Measurements from ENCODE around the gene ATP4B. TPM values are rescaled to one million over a fixed set of nuclear protein-coding genes. Genes with fewer than 3 reads are reported as not detected.

ATP4B gene
- total RNA-seq, 2 experiments from 2014 or later: not detected

DNA sequence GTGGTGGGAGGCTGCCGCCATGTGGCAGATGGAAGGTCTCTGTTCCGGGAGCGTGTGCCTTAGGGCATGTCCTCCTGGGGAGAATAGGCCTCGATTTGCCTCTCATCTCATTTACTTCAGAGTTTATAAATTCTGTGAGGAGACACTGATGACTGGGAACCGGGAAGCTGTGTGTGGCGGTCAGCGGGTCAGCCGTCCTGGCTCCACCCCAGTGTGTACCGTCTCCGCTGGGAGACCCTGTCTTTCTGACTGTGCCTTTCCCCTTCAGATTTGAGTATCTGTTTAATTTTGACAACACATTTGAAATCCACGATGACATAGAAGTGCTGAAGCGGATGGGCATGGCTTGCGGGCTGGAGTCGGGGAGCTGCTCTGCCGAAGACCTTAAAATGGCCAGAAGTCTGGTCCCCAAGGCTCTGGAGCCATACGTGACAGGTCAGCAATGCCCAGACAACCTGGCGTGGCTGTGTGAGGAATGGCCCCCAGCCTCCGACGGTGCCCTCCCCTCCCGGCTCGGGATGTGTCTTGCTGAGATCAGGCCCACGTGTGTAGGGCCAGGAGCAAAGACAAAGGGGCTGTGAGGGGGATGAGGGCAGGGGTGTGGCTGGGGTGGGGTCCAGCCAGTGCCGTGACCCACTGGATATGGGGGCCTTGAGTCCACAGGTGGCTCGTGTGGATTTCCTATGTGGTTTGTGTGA is 21.6 kb downstream of the ATP4B start:
- Histone ChIP-seq H2AFZ (ENCODE audit: low read length) (no peak overlapping the region), H3K36me3 (ENCODE audit: insufficient read depth, low read length) (peaks cover 82% of the 10 kb centered on the region), H3K79me2 (ENCODE audit: insufficient read depth, low read depth, low read length) (no peaks in the 10 kb centered on the region), H4K20me1 (ENCODE audit: insufficient read depth, low read length) (no peaks in the 10 kb centered on the region), H3K4me3 (ENCODE audit: low read depth, low read length, poor library complexity, severe bottlenecking) (no peak overlapping the region), H3K4me2 (ENCODE audit: low read length) (no peak overlapping the region), H3K27ac (ENCODE audit: low read depth, low read length, poor library complexity, severe bottlenecking) (no peak overlapping the region), H3K4me1 (ENCODE audit: insufficient read depth, low read length, poor library complexity, severe bottlenecking) (no peaks in the 10 kb centered on the region), H3K9me2 (ENCODE audit: insufficient read depth, low read length) (no peaks in the 10 kb centered on the region), H3K9me3 (ENCODE audit: low read length) (no peaks in the 10 kb centered on the region)
- BruUV-seq (replicated peaks): no TSS peak
- intact Hi-C loops (cut with micrococcal nuclease; ENCODE audit: unreplicated experiment): no loop called here
- no peak for DNase-seq (ENCODE audit: low spot score)
- CTCF ChIA-PET (ENCODE audit: unreplicated experiment): no interaction called here
- POLR2A ChIA-PET: no interaction called here
- no peak for TF ChIP-seq CTCF (conservative IDR thresholded peaks at IDR 0.05; ENCODE audit: low read length)
- TF ChIP-seq EZH2phosphoT487 (IDR thresholded peaks at IDR 0.05; ENCODE audit: borderline replicate concordance, low read depth, low read length): no peak

DNA sequence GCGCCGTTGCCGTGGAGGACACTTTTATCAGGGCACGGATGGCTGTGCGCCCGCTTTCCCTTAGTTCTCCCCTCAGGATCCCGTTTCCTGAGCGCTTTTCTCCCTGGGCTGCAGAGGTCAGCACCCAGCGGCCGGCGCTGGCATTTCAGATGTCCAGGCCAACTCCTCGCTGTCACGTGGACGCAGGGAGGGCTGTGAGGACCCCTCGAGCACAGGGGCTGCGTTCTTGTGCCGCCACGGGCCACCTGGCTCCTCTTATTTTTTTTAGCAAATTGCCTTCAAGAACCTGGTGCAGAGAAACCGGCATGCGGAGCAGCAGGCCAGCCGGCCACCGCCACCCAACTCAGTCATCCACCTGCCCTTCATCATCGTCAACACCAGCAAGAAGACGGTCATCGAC is 22.3 kb downstream of the ATP4B start:
- Histone ChIP-seq H3K9me2 (ENCODE audit: insufficient read depth, low read length) (no peaks in the 10 kb centered on the region), H3K9me3 (ENCODE audit: low read length) (no peaks in the 10 kb centered on the region), H2AFZ (ENCODE audit: low read length) (no peak overlapping the region), H4K20me1 (ENCODE audit: insufficient read depth, low read length) (no peaks in the 10 kb centered on the region), H3K79me2 (ENCODE audit: insufficient read depth, low read depth, low read length) (no peaks in the 10 kb centered on the region), H3K4me2 (ENCODE audit: low read length) (no peak overlapping the region), H3K36me3 (ENCODE audit: insufficient read depth, low read length) (peaks cover 86% of the 10 kb centered on the region), H3K27ac (ENCODE audit: low read depth, low read length, poor library complexity, severe bottlenecking) (no peak overlapping the region), H3K4me1 (ENCODE audit: insufficient read depth, low read length, poor library complexity, severe bottlenecking) (no peaks in the 10 kb centered on the region), H3K4me3 (ENCODE audit: low read depth, low read length, poor library complexity, severe bottlenecking) (no peak overlapping the region)
- ChIA-PET POLR2A (no interaction called here), CTCF (ENCODE audit: unreplicated experiment) (no interaction called here)
- DNase-seq (ENCODE audit: low spot score): no peak
- BruUV-seq (replicated peaks): no TSS peak
- TF ChIP-seq EZH2phosphoT487 (IDR thresholded peaks at IDR 0.05; ENCODE audit: borderline replicate concordance, low read depth, low read length) (no peak), CTCF (conservative IDR thresholded peaks at IDR 0.05; ENCODE audit: low read length) (no peak)
- intact Hi-C loops (cut with micrococcal nuclease; ENCODE audit: unreplicated experiment): no loop called here

GRCh38 chr13:113635048-113635420 is 23.0 kb downstream of the ATP4B start:
- TF ChIP-seq EZH2phosphoT487 (IDR thresholded peaks at IDR 0.05; ENCODE audit: borderline replicate concordance, low read depth, low read length) (no peak), CTCF (conservative IDR thresholded peaks at IDR 0.05; ENCODE audit: low read length) (no peak)
- Histone ChIP-seq H3K27ac (ENCODE audit: low read depth, low read length, poor library complexity, severe bottlenecking) (no peak overlapping the region), H2AFZ (ENCODE audit: low read length) (no peak overlapping the region), H3K36me3 (ENCODE audit: insufficient read depth, low read length) (peaks cover 83% of the 10 kb centered on the region), H3K9me3 (ENCODE audit: low read length) (no peaks in the 10 kb centered on the region), H3K4me1 (ENCODE audit: insufficient read depth, low read length, poor library complexity, severe bottlenecking) (no peaks in the 10 kb centered on the region), H3K79me2 (ENCODE audit: insufficient read depth, low read depth, low read length) (no peaks in the 10 kb centered on the region), H3K9me2 (ENCODE audit: insufficient read depth, low read length) (no peaks in the 10 kb centered on the region), H3K4me3 (ENCODE audit: low read depth, low read length, poor library complexity, severe bottlenecking) (no peak overlapping the region), H4K20me1 (ENCODE audit: insufficient read depth, low read length) (no peaks in the 10 kb centered on the region), H3K4me2 (ENCODE audit: low read length) (no peak overlapping the region)
- no peak for DNase-seq (ENCODE audit: low spot score)
- BruUV-seq (replicated peaks): no TSS peak
- POLR2A ChIA-PET: no interaction called here
- CTCF ChIA-PET (ENCODE audit: unreplicated experiment): no interaction called here
- intact Hi-C loops (cut with micrococcal nuclease; ENCODE audit: unreplicated experiment): no loop called here
